GM12872 (cell line): ENCODE results near the gene ZBED1.

Experiments
- CTCF ChIP-seq: IDR thresholded peaks from 3 replicates; pipeline ENCODE4 v1.5.1; 2011; ENCODE audit warnings: low read depth, mild to moderate bottlenecking, low read length, moderate library complexity; ENCODE audit not compliant: insufficient read depth

Gene ZBED1

GRCh38 chrX:2439613-2440012 lies 61.2 kb downstream of the ZBED1 start:
- no peak for TF ChIP-seq CTCF
